ENCODE measurements around the gene JDP2.

The JDP2 gene

GRCh38 chr14:75438486-75439080, 10.8 kb downstream of the JDP2 start:
- DNase-seq, result no peak

GRCh38 chr14:75439989-75440388, 12.2 kb downstream of the JDP2 start:
- no peak for DNase-seq

DNA sequence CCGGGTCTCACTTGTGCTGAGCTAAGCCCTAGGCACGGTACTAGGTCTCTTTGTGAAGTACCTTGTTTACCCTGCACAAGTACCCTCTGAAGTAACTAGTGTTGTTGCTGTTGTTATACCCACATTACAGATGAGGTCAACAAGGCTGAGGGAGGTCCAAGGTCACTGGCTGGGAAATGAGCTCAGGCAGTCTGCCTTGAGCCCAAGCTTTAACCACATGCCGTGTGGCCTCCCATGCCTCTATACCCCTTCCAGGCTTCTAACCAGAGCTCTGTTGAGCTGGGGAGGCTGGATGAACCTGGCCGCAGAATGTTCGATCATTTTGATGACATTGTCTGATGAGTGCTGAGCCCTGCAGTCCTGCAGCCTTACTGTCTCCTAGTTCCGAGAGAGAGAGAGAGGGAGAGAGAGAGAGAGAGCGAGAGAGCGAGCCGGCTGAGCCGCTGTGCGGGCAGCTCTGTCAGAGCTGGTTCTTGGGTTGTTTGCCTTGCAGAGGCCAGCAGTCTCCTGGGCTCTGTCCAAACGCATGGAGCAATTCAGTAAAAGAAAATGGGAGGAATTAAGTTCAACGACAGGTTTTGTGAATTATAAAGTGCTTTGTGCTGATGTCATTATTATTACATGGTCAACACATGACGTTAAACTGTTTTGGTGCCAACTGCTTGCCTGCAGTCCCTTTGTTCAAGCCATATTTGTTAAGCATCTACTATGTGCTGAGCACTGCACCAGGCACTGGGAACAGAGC, 13.1 kb downstream of the JDP2 start:
- DNase-seq, result no peak

DNA sequence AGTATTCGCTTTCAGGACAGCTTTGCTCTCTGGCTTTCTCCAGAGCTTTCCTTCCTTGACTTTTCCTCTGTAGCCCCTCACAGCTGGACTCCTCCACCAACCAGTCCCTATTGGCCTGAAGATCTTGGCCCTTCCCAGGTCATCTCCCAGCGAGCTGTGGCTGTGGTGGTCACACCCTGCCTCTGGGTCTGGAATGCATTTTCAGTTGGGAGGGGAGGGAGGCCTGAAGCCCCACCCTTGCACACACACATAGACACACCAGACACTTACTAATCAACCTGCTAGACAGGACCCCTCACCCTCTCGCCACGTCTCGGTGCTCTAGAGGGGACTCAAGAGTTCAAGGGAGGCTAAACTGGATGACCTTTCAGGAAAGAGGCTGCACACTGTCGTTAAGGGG, 13.9 kb downstream of the JDP2 start:
- DNase-seq, result no peak

DNA sequence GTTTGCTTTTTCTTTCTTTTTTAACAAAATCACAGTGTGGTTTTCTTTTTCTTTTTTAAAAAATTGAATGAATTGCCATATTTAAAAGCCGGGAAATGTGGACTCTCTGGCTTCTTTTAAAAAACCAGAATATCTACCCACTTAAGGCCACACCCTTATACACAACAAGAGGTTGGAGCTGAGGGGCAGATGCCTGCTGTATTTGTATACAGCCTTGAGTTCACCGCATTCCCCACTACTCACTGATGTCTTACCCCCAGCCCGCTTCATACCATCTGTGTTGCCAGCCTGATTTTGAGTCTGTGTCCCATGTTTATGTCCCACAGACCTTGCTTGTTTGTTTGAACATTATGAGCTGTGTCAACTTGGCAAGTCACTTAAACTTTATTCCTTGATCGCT, 14.3 kb downstream of the JDP2 start:
- DNase-seq, result no peak

GRCh38 chr14:75442642-75443041, 14.8 kb downstream of the JDP2 start:
- DNase-seq, result no peak

GRCh38 chr14:75443203-75443969, 15.6 kb downstream of the JDP2 start:
- no peak for DNase-seq

DNA sequence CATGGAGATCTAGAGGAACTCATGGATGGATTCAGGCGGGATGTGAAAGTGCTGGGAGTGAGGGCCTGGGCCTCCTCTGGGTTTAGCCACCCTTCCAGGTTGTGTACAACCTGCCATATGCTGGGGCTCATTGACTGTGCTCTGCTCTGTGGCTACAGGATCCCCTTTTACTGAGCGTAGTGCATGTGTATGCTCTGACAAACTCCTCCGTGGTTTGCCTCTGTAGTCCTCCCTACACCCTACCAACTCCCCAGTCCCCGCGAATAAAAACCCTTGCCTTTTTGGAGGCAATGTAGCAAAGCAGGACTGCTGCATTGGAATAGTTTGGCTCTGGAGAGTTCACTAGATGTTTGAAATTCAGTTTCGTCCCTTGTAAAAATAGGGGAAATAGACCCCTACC, 17.4 kb downstream of the JDP2 start:
- DNase-seq, result no peak

DNA sequence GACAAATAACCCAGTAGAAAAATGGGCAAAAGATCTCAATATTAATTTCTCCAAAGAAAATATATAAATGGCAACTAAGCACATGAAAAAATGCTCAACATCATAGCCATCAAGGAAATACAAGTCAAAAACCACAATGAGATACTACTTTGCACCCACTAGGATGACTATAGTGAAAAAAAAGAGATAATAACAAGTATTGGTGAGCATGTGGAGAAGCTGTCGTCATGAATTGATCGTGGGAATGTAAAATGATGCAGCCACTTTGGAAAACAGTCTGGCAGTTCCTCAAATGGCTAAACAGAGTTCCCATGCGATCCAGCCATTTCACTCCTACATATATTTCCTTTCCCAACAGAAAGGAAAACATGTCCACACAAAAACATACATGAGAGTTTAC, 18.1 kb downstream of the JDP2 start:
- no peak for DNase-seq

GRCh38 chr14:75446447-75446846, 18.6 kb downstream of the JDP2 start:
- no peak for DNase-seq

- DNase-seq, result no peak
Measured at GRCh38 chr14:75448209-75448608, 20.4 kb downstream of the JDP2 start.

- no peak for DNase-seq
Measured at GRCh38 chr14:75449036-75449435, 21.2 kb downstream of the JDP2 start.

GRCh38 chr14:75449696-75450095, 21.9 kb downstream of the JDP2 start:
- DNase-seq, result no peak

- DNase-seq, result no peak
Measured at GRCh38 chr14:75450381-75451276, 22.8 kb downstream of the JDP2 start.

DNA sequence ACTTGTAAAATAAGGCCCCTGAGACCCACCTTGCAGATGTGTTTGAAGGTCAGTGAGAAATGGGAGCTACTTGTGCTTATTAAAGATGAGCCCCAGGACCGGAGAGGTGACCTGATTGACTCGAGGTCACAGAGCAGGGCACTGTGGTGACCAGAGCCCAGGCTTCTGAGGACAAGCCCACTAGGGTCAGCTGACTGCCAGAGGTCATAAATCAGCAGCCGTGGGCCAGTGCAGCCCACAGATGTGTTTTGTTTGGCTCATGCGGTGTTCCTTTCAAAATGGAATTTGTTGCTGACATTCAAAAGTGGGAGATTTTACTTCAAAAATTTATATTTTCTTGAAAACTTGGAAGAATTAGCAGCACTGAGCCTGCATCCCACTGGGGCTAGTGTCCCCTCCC, 24.5 kb downstream of the JDP2 start:
- DNase-seq, result no peak

GRCh38 chr14:75452900-75453816, 25.3 kb downstream of the JDP2 start:
- DNase-seq, result peak; percentile 68

DNA sequence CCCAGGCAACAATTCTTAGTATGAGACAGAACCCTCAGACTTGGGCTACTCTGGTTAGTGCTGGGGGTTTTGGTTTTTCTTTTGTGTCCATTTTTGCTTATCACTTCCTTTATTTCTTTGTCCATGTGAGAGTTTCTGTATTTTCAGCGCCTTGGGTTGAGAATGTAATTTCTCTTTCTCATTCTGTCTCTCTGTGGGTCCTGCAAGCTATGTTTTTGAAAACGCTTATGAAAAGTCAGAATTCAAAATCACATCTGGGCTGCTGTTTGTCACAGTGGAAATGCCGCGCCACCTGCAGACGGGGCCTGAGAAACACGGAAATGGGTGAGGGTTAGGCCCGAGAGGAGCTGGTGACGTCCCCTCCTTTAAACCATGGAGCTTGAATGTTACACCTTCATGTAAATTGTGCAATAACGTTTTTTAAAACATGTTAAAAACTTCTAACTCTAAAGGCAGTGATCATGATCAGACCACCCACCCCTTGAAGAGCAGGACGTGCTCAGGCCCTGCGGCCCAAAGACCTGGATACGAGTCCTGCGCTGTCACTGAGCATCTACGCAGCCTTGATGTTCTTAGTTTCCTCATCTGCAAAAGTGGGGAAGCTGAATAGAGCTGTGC, 26.1 kb downstream of the JDP2 start:
- no peak for DNase-seq

DNA sequence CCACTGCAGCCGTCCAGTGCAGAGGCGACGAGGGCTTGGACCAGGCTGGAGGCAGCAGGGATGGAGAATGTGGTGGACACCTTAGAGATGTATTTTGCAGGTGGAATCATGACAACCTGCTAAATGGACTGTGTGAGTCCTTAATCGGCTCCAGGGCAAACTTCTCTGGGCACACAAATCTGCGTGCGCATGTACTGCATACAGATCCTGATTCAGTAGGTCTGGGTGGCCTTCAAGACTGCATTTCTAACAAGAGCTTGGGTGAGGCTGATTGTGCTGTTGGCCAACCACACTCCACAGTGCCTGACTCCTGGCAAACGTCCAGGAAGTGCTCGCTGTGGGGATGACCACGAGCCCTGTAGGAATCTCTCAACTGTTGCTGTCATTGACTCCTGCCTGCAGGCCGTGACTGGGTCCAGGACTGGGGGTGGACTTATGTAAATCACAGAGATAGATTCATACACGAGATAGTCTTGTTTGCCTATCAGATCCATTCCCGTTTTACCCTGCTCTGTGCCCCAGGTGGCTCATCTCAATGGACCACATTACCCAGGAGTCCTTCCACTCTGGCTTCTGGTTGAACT, 27.2 kb downstream of the JDP2 start:
- peak; percentile 58 for DNase-seq

GRCh38 chr14:75456069-75456996, 28.5 kb downstream of the JDP2 start:
- DNase-seq, result no peak

GRCh38 chr14:75456997-75457335, 29.1 kb downstream of the JDP2 start:
- no peak for DNase-seq
